Stimulated activated naive CD8-positive, alpha-beta T cell treated with anti-CD3 and anti-CD28 coated beads, Interleukin-15, Interleukin-2, amounts not matched to agents 100 U/mL and 50 U/mL, for 24 hours (primary cell): Measurements from ENCODE around the gene IL6R.
"Not testable (repeated sequence)": the region's sequence is repeated elsewhere in the genome, so short reads cannot be mapped to it uniquely, and the experiment has no call there.

Experiments
- ATAC-seq: fragments of 150-1000 bp; cut with Tn5 transposase; one replicate; pipeline ENCODE4 v1.10.0; 2021
- DNase-seq: peaks from one replicate; pipeline ENCODE4 v3.0.0; 2021

Gene IL6R

DNA sequence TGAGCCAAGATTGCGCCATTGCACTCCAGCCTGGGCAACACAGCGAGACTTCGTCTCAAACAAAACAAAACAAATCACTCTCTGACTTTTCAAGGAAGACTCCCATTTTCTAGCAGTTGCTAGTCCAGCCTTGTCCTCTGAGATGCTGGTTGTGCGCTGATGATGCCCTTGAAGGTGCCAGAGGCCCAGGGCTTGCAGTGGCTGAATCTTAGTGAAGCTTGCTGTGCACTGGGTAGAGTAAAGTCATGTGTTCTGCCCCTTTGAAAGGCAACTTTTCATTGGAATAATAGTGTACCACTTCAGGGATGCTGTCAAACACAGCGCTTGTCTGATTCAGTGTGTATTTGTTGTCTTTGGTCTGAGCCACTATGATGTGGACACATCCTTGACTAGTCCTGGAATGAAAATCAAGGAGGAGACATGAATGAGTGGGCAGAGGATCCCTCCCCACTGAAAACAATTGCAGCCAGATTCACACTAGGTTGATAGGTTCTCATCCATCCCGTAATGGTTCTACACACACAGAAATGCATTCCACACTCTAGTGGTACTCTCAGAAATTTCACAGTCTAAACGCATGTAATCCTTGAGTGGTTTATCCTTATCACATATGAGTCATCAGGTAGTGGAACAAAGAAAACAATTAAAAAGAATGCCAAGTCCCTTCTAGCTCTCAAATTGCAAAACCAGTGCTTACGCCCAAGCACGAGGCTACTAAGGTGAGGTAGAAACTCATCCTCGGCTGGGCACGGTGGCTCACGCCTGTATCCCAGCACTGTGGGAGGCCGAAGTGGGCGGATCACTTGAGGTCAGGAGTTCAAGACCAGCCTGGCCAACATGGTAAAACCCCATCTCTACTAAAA is 79.0 kb downstream of the IL6R start:
- DNase-seq = no peak
- ATAC-seq = no peak

DNA sequence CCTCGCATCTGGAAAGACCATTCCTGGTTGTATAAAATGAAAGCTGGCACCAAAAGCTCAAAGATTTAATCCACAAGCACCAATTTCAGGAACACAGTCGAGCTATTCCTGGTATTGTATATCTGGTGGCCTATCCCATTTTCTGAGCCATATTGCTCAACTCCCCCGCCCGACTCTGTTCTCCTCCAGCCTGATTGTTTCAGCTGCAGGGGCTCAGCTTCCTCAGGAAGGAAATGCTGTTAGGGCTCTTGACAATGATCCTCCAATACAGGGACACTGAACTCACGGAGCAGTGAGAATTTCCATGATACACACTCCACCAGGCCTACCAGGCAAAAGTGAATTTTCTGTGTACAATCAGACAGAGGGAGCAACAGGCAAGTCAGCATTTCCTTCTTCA is 80.0 kb downstream of the IL6R start:
- no peak for ATAC-seq
- DNase-seq = no peak

DNA sequence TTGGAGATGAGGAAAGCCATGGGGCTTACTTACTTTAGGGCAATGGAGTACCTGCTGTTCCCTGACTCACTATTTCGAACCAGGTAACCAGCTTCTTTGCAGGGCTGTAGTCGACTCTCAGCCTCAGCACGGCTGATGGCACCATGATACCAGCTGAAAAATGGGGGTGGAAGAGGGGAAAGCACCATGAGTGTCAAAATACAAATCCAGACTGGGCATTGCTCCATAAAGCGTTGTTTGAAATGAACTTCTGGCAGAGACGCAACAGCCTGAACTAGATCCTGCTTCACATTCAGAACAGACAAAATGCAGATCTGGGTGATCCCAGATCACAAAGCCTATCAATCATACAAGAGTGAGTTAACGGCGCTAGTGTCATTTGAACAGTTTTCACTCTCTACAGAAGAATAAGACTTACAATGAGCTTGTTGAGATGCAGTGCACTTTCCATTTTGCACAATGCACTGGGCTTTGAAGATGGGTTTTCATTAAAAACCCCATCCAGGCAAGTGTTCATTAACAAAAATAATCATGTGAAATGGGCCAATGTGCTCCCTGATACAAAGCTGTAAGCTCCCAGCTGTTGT is 80.9 kb downstream of the IL6R start:
- DNase-seq (no peak), ATAC-seq (no peak)

DNA sequence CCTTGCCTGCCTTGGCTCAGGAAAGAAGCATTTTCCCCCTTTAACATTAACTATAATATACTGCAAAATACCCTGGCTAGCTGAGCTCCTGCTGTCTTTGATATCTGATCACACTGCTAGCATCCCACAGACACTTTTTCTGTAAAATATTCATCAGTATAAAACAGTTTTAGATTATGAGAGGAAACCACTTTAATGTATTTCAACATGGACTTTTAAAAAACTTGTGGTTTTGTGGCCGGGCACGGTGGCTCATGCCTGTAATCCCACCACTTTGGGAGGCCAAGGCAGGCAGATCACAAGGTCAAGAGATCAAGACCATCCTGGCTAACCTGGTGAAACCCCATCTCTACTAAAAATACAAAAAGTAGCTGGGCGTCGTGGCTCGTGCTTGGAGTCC is 81.6 kb downstream of the IL6R start:
- ATAC-seq, DNase-seq: not testable (repeated sequence)

DNA sequence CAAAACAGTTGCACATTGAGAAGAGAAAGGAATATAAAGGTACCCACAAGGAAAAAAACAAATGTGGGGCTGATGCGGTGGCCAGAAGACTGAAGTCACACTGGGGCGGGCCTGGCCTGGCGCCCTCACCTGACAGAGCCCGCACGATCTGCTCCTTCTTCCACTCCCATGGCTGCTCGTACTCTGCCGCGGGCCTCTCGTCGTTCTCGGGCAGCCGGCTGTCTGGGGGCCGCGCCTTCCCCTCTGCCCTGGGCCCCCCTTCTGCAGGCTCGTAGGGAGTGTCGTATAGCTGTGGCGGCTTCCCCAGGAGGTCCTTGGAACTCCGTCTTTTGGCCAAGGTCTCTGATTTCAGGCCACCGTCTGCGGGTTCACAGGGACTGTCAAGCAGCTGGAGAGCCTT is 83.8 kb downstream of the IL6R start:
- DNase-seq (no peak), ATAC-seq (no peak)

DNA sequence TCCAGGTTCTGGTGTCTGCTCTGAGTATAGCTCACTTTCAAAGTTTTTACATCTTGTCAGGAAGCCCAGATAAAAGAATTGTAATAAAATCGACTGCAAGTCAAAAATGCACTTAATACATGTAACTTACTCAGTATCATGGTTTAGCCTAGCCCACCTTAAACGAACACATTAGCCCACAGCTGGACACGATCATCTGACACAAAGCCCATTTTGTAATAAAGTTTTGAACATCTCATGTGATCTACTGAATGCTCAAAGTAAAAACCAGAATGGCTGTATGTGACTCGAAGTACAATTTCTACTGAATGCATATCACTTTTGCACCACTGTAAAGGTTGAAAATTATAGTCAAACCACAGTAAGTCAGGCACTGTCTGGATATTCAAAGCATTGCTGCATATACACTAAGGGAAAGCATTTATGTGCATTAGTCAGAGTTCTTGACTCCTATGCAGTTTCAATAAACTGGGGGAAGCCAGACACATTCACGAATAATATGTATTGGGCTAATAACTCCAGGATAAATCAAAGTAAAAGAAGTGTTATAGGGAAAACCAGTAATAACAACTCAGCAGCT is 84.6 kb downstream of the IL6R start:
- DNase-seq (no peak), ATAC-seq (no peak)

DNA sequence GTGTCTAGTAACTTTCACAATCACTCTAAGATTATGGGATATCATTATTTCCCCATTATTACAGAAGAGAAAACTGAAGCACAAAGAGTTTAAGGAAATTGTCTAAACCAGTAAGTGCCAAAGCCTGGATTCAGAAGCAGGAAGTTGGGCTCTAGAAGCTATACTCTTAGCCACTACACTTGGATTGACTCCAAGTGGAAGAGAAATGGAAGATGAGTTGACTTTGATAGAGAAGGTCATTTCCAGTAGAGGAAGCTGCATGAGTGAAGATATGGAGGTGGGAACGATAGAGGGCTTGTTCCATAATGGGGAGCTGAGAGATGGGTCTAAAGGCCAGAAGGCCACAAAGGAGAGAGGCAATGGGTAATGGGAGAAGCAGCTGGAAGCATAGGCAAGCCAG is 85.2 kb downstream of the IL6R start:
- DNase-seq (no peak), ATAC-seq (no peak)

DNA sequence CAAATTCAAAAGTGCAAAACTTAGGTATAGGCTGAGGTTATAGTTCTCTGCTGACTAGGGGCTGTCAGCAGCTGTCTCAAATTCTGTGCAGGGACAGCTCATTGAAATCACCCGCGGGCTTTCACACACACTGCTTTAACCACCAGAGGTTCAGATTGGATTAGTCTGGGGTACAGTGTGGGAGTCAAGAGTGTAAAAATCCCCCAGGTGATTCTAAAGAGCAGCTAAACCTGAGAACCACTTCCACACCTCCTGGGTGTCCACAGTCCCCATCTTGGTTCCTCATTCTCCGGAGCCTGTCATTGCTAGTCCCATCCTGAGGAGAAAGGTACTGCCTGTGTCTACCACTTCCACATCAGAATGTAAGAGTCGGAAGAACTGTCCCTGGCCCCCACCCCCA is 87.0 kb downstream of the IL6R start:
- ATAC-seq (no peak), DNase-seq (no peak)

DNA sequence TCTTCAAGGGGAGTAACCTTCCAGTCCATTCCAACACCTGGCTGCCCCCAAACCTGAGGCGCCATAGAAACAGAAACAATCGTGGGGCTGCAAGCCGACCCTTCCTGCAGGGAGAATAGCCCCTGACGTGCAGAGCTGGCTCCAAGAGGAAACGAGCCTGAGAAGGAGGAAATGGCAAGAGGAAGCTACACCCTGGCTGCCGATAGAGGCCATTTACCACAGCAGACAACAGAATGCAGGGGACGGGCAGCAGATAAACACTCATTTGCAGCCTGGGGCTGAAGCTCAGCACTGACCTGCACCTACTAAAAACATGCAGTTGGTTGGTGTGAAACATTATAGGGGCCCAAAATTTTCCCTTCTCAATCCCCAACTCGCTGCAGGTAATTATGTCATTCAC is 88.1 kb downstream of the IL6R start:
- DNase-seq (peak; percentile 14), ATAC-seq (no peak)

DNA sequence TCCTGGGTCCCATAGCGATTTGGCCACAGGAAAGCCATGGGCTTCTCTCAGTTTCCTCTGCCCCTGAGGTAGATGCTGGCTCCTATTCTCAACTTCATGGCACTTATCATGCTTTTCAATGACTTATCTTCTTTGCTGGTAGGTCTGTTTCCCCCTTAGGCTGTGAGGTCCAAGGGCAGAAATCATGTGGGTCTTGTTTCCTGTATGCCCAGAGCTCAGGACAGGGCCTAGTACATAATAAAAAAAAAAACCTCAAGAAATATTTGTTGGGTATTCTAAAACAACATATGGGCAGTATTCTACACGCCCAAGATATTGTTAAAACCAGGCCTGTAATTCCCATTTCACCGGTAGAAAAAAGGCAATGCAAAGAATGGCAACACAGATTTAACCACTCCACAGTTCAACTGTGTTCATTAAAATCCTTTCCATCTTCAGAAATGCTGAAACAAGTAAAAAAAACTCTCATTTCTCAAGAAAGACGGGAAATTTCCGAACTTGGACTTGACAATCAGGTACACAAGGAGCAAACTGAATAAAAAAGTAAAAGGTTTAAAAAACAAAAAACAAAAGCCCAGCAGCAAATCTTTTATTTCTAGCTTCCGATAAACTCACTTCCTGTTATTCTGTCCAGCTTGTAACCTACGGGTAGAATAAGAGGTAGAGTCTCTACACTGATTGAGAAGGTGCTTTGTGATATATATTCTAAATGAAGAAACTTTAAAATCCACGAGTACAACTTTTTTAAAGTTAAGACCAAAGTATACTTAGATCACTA is 90.5 kb downstream of the IL6R start:
- ATAC-seq = no peak
- DNase-seq = no peak

DNA sequence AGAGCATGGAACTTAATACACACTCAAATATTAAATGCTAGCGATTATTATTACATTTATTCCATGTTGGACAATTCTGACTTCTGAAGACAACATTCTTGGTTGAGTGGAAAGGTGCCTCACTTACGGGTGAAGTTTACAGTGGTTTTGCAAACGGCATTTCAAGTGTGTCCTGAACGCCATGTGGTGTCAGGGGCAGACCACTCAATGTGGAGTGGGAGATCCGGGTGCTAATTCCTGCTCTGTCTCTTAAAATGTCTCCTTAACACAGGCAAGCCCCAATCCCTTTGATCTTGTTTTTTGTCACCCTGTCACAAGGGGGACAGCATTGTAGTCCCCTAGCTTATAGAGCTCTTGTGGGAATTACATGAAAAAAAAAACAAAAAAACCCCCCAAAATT is 91.2 kb downstream of the IL6R start:
- ATAC-seq (no peak), DNase-seq (no peak)

DNA sequence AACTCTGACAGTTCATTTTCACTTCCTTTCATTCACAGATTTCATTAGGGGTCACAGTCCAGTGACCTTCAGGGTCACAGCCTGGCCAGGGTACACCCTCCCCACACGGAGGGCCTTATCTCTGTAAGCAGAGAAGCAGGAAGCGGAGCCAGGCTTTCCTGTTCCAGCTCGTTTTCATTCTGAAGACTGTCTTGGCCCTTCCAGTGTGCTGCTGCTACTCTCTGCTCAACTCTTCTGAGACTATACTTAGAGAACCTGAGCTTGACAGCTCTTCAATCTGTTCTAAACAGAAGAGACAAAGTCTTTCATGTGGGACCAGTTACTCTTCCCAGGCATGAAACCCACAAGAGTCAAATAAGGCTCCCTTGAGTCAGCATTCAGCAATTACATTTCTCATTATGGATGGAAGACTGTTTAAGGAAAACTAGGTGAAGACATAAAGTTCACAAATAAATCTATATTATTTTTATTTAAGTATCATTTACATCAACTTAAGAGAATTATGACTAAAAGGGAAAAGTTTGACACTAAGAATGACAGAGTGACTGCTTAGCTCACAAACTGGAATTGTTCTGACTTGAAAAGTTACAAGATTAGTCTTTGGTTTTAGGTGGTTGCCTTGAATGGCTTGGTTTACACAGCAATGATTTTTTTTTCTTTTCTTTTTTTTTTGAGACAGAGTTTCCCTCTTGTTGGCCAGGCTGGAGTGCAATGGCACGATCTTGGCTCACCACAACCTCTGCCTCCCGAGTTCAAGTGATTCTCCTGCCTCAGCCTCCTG is 92.1 kb downstream of the IL6R start:
- peak; percentile 50 for ATAC-seq
- no peak for DNase-seq

DNA sequence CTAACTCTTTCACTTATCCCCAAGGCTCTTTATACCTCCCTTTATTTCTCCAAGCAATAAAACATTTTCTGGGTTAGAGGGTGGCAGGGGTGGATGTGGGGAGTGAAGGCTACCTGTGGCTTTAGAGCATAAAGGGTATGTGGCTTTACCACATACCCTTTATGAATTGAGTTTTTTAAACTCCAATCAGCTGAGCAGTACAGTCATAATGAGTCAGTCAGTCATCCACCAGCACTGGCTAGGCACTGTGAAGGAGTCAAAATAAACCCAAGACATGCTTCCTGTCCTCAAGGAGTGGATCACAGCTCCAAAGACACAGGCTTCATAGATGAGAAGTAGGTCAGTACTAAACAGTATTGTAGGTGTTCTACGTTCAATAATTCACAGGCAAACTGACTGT is 94.3 kb downstream of the IL6R start:
- DNase-seq = no peak
- peak; percentile 66 for ATAC-seq

DNA sequence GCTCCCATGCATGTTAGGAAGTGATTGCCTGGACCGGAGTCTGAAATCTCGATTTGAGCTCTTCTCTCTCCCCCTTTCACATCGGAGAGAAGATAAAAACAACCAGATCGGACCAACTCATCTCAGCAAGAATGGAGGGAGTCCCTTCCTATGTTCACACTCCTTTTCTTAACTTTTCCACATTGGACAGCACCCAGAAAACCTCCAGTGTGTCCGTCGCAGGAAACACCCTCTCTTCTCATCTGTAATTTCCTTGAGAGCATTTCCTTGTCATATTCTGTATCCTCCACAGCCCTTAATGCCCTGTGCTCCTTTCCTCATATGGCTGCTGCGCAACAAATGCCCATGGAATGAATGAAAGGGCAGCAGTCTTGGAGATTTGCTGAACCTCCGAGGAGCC is 95.4 kb downstream of the IL6R start:
- no peak for DNase-seq
- no peak for ATAC-seq

DNA sequence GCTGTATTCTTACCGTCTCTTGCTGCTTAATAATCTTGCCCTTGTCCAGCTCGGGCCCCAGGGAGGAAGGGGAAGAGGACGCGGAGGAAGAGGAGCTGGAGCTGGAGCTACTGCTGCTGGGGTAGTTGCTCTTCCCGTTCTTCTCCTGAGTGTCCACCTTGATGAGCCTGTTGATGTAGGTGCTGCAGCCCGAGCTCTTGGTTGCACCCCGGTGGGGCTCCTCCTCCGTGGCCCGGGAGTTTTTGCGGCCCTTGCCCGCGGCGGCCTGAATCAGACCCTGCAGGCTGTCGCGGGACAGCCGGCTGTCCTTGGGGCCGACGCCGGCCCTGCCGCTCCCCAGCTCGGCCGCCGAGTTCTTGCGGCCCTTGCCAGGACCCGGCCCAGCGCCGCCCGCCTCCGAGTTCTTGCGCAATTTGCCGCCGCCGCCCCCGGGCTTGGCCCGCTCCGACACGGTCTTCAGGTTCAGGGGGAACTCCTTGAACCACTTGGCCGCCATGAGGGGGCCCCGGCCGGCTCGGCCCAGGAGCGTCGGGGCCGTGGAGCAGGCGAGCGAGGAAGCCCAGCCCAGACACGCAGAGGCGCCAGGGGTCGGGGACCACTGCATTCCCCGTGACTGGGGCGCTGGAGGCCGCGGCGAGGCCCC is 96.4 kb downstream of the IL6R start:
- no peak for DNase-seq
- ATAC-seq = no peak

DNA sequence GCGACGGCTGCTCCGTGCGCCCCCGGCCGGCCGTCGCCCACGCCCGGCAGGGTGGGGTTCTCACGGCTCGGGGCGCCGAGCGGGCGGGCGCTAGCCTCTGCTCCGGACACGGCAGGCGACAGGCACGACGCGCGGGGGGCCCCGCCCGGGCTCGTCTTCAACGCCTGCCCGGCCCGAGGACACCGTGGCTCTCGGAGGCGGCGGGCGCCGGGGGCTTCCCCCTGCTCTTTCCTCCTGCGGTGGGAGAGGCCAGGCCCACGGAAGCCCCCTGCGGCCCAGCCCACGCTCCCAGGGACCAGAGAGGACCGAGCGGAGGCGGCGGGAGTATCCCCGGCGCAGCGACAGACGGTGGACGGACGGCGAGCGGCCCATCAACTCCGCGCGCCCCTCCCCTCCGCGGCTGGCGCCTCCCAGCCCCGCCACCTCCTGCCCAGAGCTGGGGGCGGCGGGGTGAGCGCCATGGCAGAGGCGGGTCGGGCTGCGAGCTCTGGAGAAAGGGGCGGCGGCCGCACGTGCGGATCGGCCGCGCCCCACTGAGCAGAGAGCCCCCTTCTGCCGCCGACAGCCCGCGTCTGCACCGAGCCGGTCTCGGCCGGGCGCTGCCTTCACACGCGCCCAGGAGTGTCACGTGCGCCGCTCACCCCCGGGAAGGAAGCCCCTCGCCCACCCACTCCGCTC is 97.1 kb downstream of the IL6R start, which contains the start of the genes SHE and TDRD10:
Gene SHE (minus strand): TSS at position 347 of the 678 bp plus-strand sequence. CDS start 386 bp downstream, outside the sequence.
Gene TDRD10 (plus strand): TSS at position 154 of the 678 bp plus-strand sequence. CDS start 4,685 bp downstream, outside the sequence.
- no peak for ATAC-seq

DNA sequence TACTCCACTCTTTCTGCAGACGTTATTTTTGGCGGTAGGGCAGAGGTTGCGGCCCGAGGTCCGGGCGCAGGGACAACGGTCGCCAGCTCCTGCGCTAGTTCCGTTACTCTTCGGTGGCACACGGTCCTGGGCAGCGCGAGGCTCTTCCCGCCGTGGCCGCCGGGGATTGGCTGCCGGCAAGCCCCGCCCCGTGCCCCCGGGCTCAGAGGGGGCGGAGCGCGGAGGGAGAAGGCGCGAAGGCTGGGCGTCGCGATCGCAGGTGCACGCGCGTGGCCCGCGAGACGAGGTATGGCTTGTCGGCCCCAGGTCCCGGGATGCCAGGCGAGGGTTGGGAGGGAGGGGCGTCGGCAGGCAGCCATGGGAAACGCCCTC is 97.6 kb downstream of the IL6R start:
- DNase-seq (peak; percentile 10), ATAC-seq (no peak)

More for the DNA sequence above, 97.1 kb downstream of the IL6R start, which contains the start of the genes SHE and TDRD10:
- DNase-seq = peak; percentile 23

DNA sequence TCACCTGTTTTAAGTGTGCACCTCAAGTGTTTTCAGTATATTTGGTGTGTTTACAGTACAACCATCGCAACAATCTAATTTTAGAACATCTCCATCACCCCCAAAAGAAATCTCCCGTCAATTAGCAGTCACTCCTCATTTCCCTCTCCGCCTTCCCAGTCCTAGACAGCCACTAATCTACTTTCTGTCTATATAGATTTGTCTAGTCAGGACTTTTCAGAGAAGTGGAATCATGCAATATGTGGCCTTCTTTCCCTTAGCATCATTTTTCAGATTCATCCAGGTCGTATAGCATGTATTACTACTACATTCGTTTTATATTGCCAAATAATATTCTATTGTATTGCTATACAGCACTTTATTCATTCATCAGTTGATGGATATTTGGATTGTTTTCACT is 98.8 kb downstream of the IL6R start:
- ATAC-seq (no peak), DNase-seq (no peak)

DNA sequence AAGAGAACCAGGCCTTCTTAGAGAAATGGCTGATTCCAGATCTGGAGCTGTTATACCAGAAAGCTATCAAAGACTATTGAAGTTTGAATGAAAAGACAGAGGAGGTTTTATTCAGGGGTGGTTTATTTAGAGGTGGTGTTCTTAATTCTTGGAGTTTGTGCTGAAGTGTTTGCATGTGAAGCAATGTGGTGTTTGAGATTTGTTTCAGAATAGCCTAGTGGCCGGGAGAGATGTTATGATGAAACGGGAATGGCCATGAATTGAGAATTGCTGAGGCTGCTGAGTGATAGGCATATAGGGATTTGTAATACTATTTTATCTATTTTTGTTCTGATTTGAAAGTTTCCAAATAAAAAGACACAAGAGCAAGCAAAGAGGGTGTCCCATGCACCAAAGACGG is 107.6 kb downstream of the IL6R start:
- no peak for ATAC-seq
- no peak for DNase-seq

DNA sequence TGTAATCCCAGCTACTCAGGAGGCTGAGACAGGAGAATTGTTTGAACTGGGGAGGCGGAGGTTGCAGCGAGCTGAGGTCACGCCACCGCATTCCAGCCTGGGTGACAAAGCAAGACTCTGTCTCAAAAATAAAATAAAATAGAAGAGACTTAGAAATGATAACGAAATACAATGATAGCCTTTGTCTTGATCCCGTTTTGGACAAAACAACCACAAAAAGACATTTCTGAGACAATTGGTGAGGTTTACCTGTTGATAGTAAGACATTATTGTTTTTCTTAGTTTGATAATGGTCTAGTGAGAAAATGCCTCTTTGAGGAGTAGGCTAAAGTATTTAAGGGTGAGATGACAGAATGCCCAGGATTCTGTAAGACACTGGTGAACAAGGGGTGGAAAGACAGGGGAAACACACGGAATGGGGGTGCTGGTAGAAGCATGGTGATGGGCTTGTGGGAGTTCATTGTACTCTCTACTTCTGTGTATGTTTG is 109.0 kb downstream of the IL6R start:
- no peak for ATAC-seq
- DNase-seq = no peak
